Common myeloid progenitor, CD34-positive (primary cell): Measurements from ENCODE around the gene CYSLTR2.

Source experiments
- CTCF ChIA-PET: fragments of 350-600 bp; sonication (Branson Sonifier 250); formaldehyde crosslinking; loops from one replicate; lab custom pipeline; 2021; ENCODE audit warnings: antibody characterized with exemption; lab: Charles Lee
- POLR2A ChIA-PET: fragments of 350-600 bp; sonication (Branson Sonifier 250); formaldehyde crosslinking; loops from one replicate; lab custom pipeline; 2021; ENCODE audit warnings: antibody characterized with exemption; lab: Charles Lee
- DNase-seq, 3 donors: peaks; one replicate each; pipeline versions ENCODE4 v3.0.0 to v3.0.0-alpha.2; 2013
- H3K27ac ChIP-seq, 2 experiments: 1 replicate in 1 of 2; 2 replicates in 1 of 2; pipeline ENCODE4 v1.7.0; 2013; ENCODE audit warnings: inconsistent platforms in 2 of 2, low read length in 2 of 2, mild to moderate bottlenecking in 2 of 2, low read depth in 1 of 2, moderate library complexity in 1 of 2; ENCODE audit not compliant: severe bottlenecking in 2 of 2, insufficient read depth in 1 of 2, poor library complexity in 1 of 2
- H3K27me3 ChIP-seq, 5 experiments: replicated peaks in 2 of 5; 1 replicate in 3 of 5; 2 replicates in 2 of 5; pipeline versions ENCODE4 v1.6.1 to v1.7.0; 2013; ENCODE audit warnings: low read length in 4 of 5, mild to moderate bottlenecking in 2 of 5, moderate library complexity in 2 of 5, inconsistent platforms in 1 of 5; ENCODE audit not compliant: insufficient read depth in 5 of 5, control insufficient read depth in 4 of 5
- H3K36me3 ChIP-seq, 4 experiments: 1 replicate in 2 of 4; 2 replicates in 2 of 4; pipeline versions ENCODE4 v1.6.1 to v1.7.0; 2013; ENCODE audit warnings: low read length in 3 of 4, control low read depth in 1 of 4, mild to moderate bottlenecking in 1 of 4; ENCODE audit not compliant: control insufficient read depth in 4 of 4, insufficient read depth in 4 of 4
- H3K4me1 ChIP-seq, 4 experiments: 1 replicate in 3 of 4; 2 replicates in 1 of 4; pipeline versions ENCODE4 v1.6.1 to v1.7.1; 2013; ENCODE audit warnings: low read length in 3 of 4, mild to moderate bottlenecking in 3 of 4, control low read depth in 1 of 4, inconsistent platforms in 1 of 4, moderate library complexity in 1 of 4; ENCODE audit not compliant: control insufficient read depth in 4 of 4, insufficient read depth in 4 of 4; ENCODE audit errors: control extremely low read depth in 1 of 4
- H3K4me3 ChIP-seq, 7 experiments: 1 replicate in 4 of 7; 2 replicates in 3 of 7; pipeline versions ENCODE4 v1.5.1 to v1.7.0; 2013; ENCODE audit warnings: mild to moderate bottlenecking in 7 of 7, low read length in 6 of 7, moderate library complexity in 6 of 7, inconsistent platforms in 2 of 7, low read depth in 2 of 7, control low read depth in 1 of 7; ENCODE audit not compliant: insufficient read depth in 4 of 7, control insufficient read depth in 1 of 7; ENCODE audit errors: extremely low read depth in 1 of 7
- H3K9me3 ChIP-seq, 5 experiments: 1 replicate in 4 of 5; 2 replicates in 1 of 5; pipeline versions ENCODE4 v1.6.1 to v1.7.1; 2013; ENCODE audit warnings: low read length in 4 of 5, mild to moderate bottlenecking in 2 of 5, inconsistent platforms in 1 of 5, low read depth in 1 of 5, moderate library complexity in 1 of 5; ENCODE audit not compliant: control insufficient read depth in 4 of 5, insufficient read depth in 2 of 5; ENCODE audit errors: control extremely low read depth in 1 of 5
- WGBS: methylation state at CpG from one replicate; pipeline ENCODE4 v1.1.5; 2013; ENCODE audit not compliant: insufficient coverage; 5-methylcytosine and 5-hydroxymethylcytosine counted together

Gene CYSLTR2

DNA sequence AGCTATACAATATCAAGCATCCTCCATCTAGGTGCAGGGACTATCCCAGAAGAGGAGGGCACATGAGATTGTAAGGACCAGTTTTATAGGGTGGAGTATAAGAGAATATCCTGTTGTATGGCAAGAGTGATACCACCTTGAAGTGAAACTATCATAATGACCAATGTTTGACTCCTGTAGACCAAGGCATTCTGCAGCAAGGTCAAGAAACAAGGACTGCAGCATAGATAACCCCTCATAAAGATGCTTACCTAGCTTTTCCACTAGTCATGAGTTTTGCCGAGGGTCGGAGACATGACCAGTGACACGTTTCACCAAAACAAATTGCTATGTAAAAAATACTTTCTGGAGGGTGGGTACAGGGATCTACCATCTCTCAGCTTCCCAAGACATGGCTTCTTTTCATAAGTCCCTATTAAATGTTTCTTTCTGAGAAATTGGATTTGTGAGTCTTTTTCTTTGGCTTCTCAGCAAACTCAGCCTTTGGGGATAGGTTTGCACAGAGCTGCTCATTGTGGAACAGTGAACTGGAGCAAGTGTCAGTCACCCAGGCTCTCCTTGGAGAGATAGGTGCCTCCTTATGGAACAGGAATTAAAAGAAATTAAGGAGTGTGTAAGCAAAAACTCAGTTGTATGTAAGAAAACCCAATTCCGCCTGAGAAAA lies 28.2 kb upstream of the CYSLTR2 start:
- ChIA-PET POLR2A (interaction anchor here (0.6 to 1.1 kb wide), 2 partner anchors 25 to 310 kb away, joined by 3 to 8 read pairs; no protein-coding TSS in a partner anchor), CTCF (interaction anchor here (0.8 to 1.8 kb wide), 8 partner anchors 10 to 34 kb away, joined by 3 to 9 read pairs (median 4); no protein-coding TSS in a partner anchor)
- Histone ChIP-seq H3K36me3 (no peaks in the 10 kb centered on the region), H3K27me3 (no peaks in the 10 kb centered on the region), H3K4me3 (peak overlapping the region in 1 of 7 experiments; percentile 13), H3K27ac (peak overlapping the region; percentile 51 to 82), H3K9me3 (peaks cover 0 to 30% (median 11%) of the 10 kb centered on the region in 5 experiments), H3K4me1 (peaks cover 0 to 27% (median 12%) of the 10 kb centered on the region in 4 experiments)
- peak in 2 of 3 donors; percentile 19 to 38 for DNase-seq
- 100% methylated on average over 1 of the region's 4 CpGs for WGBS

DNA sequence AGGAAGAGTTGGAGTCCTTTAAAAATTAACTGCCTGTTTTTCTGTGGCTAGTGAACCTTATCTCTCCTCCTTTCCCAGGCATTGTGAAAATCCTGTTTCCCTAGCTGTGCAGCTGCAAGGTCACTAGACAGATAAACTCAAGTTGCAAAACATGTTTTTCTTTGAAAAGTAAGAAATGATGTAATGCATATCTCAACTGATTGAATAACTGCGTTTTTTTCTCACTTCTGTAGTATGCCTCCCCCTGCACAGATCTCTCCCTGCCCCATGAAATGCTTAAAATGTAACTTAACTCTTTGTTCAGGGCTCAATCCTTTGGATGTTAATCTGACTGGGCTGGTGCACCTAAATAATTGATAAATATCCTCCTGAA lies 27.7 kb upstream of the CYSLTR2 start:
- Histone ChIP-seq H3K4me1 (peaks cover 0 to 27% (median 12%) of the 10 kb centered on the region in 4 experiments), H3K9me3 (peaks cover 0 to 25% (median 7%) of the 10 kb centered on the region in 5 experiments), H3K36me3 (no peaks in the 10 kb centered on the region), H3K4me3 (peak overlapping the region in 1 of 7 experiments; percentile 13), H3K27ac (peak overlapping the region; percentile 51 to 82), H3K27me3 (no peaks in the 10 kb centered on the region)
- DNase-seq: peak; percentile 45 to 89 (median 77)
- WGBS: no CpG with 5 or more reads among the region's 1 CpG
- POLR2A ChIA-PET: no interaction called here
- CTCF ChIA-PET: interaction anchor here (0.8 to 1.8 kb wide), 5 partner anchors 9 to 33 kb away, joined by 3 to 9 read pairs (median 3); no protein-coding TSS in a partner anchor

DNA sequence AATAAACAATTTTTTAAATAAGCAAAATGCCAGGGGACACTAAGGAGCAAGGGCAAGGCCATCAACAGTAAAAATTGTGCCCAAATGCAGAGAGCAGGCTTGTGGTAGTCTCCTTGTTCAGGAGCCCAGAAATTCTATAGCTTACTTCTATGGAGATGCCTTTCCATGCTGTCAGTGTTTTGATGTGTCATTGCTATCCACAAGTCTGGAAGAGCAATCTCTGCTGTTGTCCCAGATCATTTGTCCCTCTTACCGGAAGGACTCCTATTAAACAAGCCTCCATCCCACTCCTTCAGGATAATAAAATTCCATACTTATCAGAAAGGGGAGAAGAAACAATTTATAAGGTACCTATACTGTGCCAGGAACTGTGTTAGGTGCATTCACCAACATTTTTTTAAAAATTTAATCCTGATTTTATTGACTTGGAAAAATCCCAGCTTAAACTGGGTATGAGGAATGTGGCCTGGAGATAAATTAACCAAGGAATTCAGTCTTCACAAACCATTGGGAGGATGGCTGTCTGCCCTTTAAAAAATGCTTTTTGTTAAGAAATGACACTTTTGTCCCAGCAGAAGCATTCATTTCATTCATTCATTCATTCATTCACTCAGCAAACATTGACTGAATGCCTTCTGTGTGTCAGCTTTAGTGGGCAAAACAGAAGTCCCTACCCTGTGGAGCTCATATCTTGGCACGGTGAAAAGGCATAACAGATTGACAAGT lies 26.8 kb upstream of the CYSLTR2 start:
- DNase-seq: no peak
- Histone ChIP-seq H3K9me3 (peaks cover 0 to 17% (median 4%) of the 10 kb centered on the region in 5 experiments), H3K36me3 (no peaks in the 10 kb centered on the region), H3K4me3 (no peak overlapping the region), H3K4me1 (peaks cover 0 to 27% (median 12%) of the 10 kb centered on the region in 4 experiments), H3K27ac (peak overlapping the region in 1 of 2 experiments; percentile 82), H3K27me3 (no peaks in the 10 kb centered on the region)
- CTCF ChIA-PET: interaction anchor here (1.3 to 1.6 kb wide), 2 partner anchors 8 to 18 kb away, joined by 3 to 5 read pairs; no protein-coding TSS in a partner anchor
- POLR2A ChIA-PET: interaction anchor here (0.5 kb wide), 1 partner anchor 504 kb away, joined by 3 read pairs; no protein-coding TSS in a partner anchor
- WGBS: 58% methylated on average over 1 of the region's 2 CpGs

DNA sequence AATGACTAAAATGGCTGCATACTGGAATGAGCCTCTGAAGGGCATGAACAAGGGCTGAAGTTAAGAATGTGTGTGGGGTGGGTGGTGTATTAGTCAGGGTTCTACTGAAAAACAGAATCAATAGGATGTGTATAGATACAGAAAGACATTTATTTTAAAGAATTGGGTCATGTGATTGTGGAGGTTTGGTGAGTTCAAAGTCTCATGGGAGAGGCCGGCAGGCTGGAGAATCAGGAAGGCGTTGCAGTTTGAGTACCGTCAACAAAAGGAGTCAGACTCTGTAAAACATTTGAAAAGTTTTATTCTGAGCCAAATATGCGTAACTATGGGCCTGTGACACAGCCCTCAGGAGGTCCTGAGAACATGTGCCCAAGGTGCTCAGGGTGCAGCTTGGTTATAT lies 24.5 kb upstream of the CYSLTR2 start:
- 95% methylated on average over 4 of the region's 4 CpGs for WGBS
- Histone ChIP-seq H3K27me3 (no peaks in the 10 kb centered on the region), H3K36me3 (no peaks in the 10 kb centered on the region), H3K9me3 (peaks cover 0 to 4% (median 0%) of the 10 kb centered on the region in 5 experiments), H3K27ac (no peak overlapping the region), H3K4me3 (no peak overlapping the region), H3K4me1 (peaks cover 0 to 27% (median 12%) of the 10 kb centered on the region in 4 experiments)
- ChIA-PET POLR2A (no interaction called here), CTCF (interaction anchor here (0.6 kb wide), 1 partner anchor 28 kb away, joined by 3 read pairs; no protein-coding TSS in a partner anchor)
- no peak for DNase-seq

DNA sequence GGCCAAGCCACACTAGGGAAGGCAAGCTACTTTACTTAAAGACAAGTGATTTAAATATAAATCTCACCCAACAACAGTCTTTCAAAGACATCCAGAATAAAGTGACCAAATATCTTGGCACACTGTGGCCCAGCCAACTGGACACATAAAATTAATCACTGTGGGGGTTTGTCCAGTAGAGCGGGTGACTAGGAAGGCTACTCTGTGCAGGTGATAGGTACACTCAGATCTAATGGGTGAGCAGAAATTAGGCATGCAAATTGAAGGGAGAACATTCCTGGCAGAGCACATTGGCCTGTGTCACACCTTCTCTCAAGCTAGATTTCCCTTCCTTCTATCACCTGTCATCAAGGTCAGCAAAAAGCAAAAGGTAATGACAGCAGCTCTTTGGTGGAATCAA lies 23.4 kb upstream of the CYSLTR2 start:
- Histone ChIP-seq H3K36me3 (no peaks in the 10 kb centered on the region), H3K27me3 (no peaks in the 10 kb centered on the region), H3K4me3 (no peak overlapping the region), H3K4me1 (peaks cover 0 to 25% (median 11%) of the 10 kb centered on the region in 4 experiments), H3K27ac (no peak overlapping the region), H3K9me3 (peaks cover 0 to 12% (median 8%) of the 10 kb centered on the region in 5 experiments)
- POLR2A ChIA-PET: interaction anchor here (1.2 kb wide), 1 partner anchor 23 kb away, joined by 3 read pairs; no protein-coding TSS in a partner anchor
- DNase-seq: no peak
- 100% methylated on average over 1 of the region's 1 CpG for WGBS
- CTCF ChIA-PET: no interaction called here

DNA sequence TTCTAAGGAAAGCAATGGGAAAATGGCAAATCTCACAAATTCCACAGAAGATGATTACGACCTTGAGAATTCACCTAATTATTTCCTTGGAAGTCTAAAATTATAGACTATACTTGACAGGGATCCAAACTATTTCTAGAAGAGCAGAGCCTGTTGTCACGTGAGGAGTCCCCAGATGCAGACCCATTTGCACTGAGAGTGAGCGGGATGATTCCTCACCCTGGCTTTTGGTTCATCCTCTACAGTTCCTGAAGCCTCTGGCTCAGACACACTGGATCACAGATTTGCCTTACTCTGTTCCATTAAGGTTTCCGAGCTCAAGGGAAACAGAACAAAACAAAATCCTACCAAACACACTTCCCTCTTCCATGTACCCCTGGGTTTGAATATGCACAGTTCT lies 23.0 kb upstream of the CYSLTR2 start:
- ChIA-PET POLR2A (interaction anchor here (1.2 kb wide), 1 partner anchor 22 kb away, joined by 3 read pairs; no protein-coding TSS in a partner anchor), CTCF (interaction anchor here (0.6 to 2.0 kb wide), 4 partner anchors 10 to 37 kb away, joined by 4 to 8 read pairs (median 5); no protein-coding TSS in a partner anchor)
- no peaks in the 10 kb centered on the region for H3K27me3 ChIP-seq
- H3K36me3 ChIP-seq: no peaks in the 10 kb centered on the region
- no peak overlapping the region for H3K27ac ChIP-seq
- H3K9me3 ChIP-seq: peaks cover 0 to 13% (median 9%) of the 10 kb centered on the region in 5 experiments
- no peak for DNase-seq
- no peak overlapping the region for H3K4me3 ChIP-seq
- 100% methylated on average over 4 of the region's 4 CpGs for WGBS
- H3K4me1 ChIP-seq: peaks cover 0 to 20% (median 8%) of the 10 kb centered on the region in 4 experiments
